BE2C (cell line): ENCODE data around the gene ENTPD8.
"Not testable (repeated sequence)": the region's sequence is repeated elsewhere in the genome, so short reads cannot be mapped to it uniquely, and the experiment has no call there.

ENCODE experiments used
- DNase-seq: peaks from one replicate; pipeline ENCODE4 v3.0.0-alpha.2; 2020
- H3K27me3 ChIP-seq: fragments of 250-450 bp; sonication (Bioruptor Pico); 2 replicates; pipeline ENCODE4 v1.5.1; 2020; ENCODE audit warnings: mild to moderate bottlenecking
- H3K36me3 ChIP-seq: fragments of 250-450 bp; sonication (Bioruptor Pico); 2 replicates; pipeline ENCODE4 v1.5.1; 2020; ENCODE audit warnings: mild to moderate bottlenecking
- H3K4me1 ChIP-seq: fragments of 250-450 bp; sonication (Bioruptor Pico); 2 replicates; pipeline ENCODE4 v1.5.1; 2020
- H3K4me3 ChIP-seq: 2 replicates; pipeline ENCODE4 v1.5.1; 2011; ENCODE audit warnings: low read depth, low read length
- H3K9me3 ChIP-seq: fragments of 250-450 bp; sonication (Bioruptor Pico); 2 replicates; pipeline ENCODE4 v1.5.1; 2020
- CTCF ChIP-seq: IDR thresholded peaks from 2 replicates; pipeline ENCODE4 v1.5.1; 2012; ENCODE audit warnings: mild to moderate bottlenecking, low read depth, low read length

The ENTPD8 gene

GRCh38 chr9:137388589-137389427, 52.3 kb downstream of the ENTPD8 start:
- no peak overlapping the region for H3K4me3 ChIP-seq
- H3K9me3 ChIP-seq = no peaks in the 10 kb centered on the region
- H3K27me3 ChIP-seq = no peaks in the 10 kb centered on the region
- no peak for TF ChIP-seq CTCF
- no peaks in the 10 kb centered on the region for H3K4me1 ChIP-seq
- no peaks in the 10 kb centered on the region for H3K36me3 ChIP-seq
- DNase-seq = no peak

- no peaks in the 10 kb centered on the region for H3K9me3 ChIP-seq
- no peaks in the 10 kb centered on the region for H3K36me3 ChIP-seq
- DNase-seq = no peak
- no peak for TF ChIP-seq CTCF
- no peak overlapping the region for H3K4me3 ChIP-seq
- peaks cover under 1% of the 10 kb centered on the region for H3K4me1 ChIP-seq
- no peaks in the 10 kb centered on the region for H3K27me3 ChIP-seq
These were observed 53.1 kb downstream of the ENTPD8 start for GRCh38 chr9:137387891-137388560.

GRCh38 chr9:137387114-137387890, 53.9 kb downstream of the ENTPD8 start:
- Histone ChIP-seq H3K4me3 (no peak overlapping the region), H3K9me3 (no peaks in the 10 kb centered on the region), H3K27me3 (no peaks in the 10 kb centered on the region), H3K4me1 (peaks cover 8% of the 10 kb centered on the region), H3K36me3 (no peaks in the 10 kb centered on the region)
- DNase-seq = no peak
- TF ChIP-seq CTCF = no peak

GRCh38 chr9:137386507-137387113, 54.5 kb downstream of the ENTPD8 start:
- H3K4me3 ChIP-seq, H3K4me1 ChIP-seq, DNase-seq, H3K27me3 ChIP-seq, H3K36me3 ChIP-seq, H3K9me3 ChIP-seq: not testable (repeated sequence)

GRCh38 chr9:137385061-137385655, 56.0 kb downstream of the ENTPD8 start:
- DNase-seq = no peak

More at GRCh38 chr9:137385061-137385655, 56.0 kb downstream of the ENTPD8 start:
- H3K4me3 ChIP-seq = no peak overlapping the region
- H3K4me1 ChIP-seq = peaks cover 8% of the 10 kb centered on the region
- no peaks in the 10 kb centered on the region for H3K36me3 ChIP-seq
- H3K27me3 ChIP-seq = no peaks in the 10 kb centered on the region
- no peaks in the 10 kb centered on the region for H3K9me3 ChIP-seq
- TF ChIP-seq CTCF = no peak
